ENCODE data around the gene FRS3.

The FRS3 gene

GRCh38 chr6:41740366-41741162, 39.1 kb downstream of the FRS3 start:
- no peak for DNase-seq

GRCh38 chr6:41739041-41739440, 40.7 kb downstream of the FRS3 start:
- no peak for DNase-seq

GRCh38 chr6:41737591-41738130, 42.0 kb downstream of the FRS3 start:
- no peak for DNase-seq

GRCh38 chr6:41736800-41737555, 42.7 kb downstream of the FRS3 start:
- no peak for DNase-seq

- DNase-seq = no peak
Measured at GRCh38 chr6:41736186-41736733, 43.4 kb downstream of the FRS3 start.

- peak; percentile 84 for DNase-seq
Measured at GRCh38 chr6:41735427-41736185, 44.1 kb downstream of the FRS3 start, which contains the start of gene TFEB. Gene TFEB (minus strand): TSS chr6:41735608. CDS start chr6:41691213, 44,395 bp downstream.

GRCh38 chr6:41734666-41735426, 44.9 kb downstream of the FRS3 start:
- DNase-seq = peak; percentile 50

GRCh38 chr6:41733707-41734665, 45.7 kb downstream of the FRS3 start:
- DNase-seq = peak; percentile 66

GRCh38 chr6:41733360-41733706, 46.4 kb downstream of the FRS3 start:
- DNase-seq = no peak

GRCh38 chr6:41732591-41733359, 46.9 kb downstream of the FRS3 start:
- no peak for DNase-seq

GRCh38 chr6:41732149-41732548, 47.6 kb downstream of the FRS3 start:
- no peak for DNase-seq

- no peak for DNase-seq
Measured at GRCh38 chr6:41731561-41732086, 48.1 kb downstream of the FRS3 start.

- DNase-seq = no peak
Measured at GRCh38 chr6:41730531-41731436, 48.9 kb downstream of the FRS3 start.

- no peak for DNase-seq
Measured at GRCh38 chr6:41729624-41730023, 50.1 kb downstream of the FRS3 start.

GRCh38 chr6:41728954-41729353, 50.7 kb downstream of the FRS3 start:
- DNase-seq = no peak

GRCh38 chr6:41728073-41728936, 51.4 kb downstream of the FRS3 start:
- DNase-seq = peak; percentile 62

- no peak for DNase-seq
Measured at GRCh38 chr6:41727705-41728072, 52.0 kb downstream of the FRS3 start.

- no peak for DNase-seq
Measured at GRCh38 chr6:41726876-41727275, 52.8 kb downstream of the FRS3 start.

Data from NCI-H1105 (cell line).